GM19324 (cell line): ENCODE measurements around the gene TRPV5.

ENCODE experiments used
- ATAC-seq: cut with Tn5 transposase; IDR thresholded peaks from one replicate; pipeline ENCODE4 v1.9.1; 2021; ENCODE audit warnings: mild to moderate bottlenecking, moderate library complexity; ENCODE audit not compliant: unreplicated experiment, low FRiP score

Gene TRPV5

DNA sequence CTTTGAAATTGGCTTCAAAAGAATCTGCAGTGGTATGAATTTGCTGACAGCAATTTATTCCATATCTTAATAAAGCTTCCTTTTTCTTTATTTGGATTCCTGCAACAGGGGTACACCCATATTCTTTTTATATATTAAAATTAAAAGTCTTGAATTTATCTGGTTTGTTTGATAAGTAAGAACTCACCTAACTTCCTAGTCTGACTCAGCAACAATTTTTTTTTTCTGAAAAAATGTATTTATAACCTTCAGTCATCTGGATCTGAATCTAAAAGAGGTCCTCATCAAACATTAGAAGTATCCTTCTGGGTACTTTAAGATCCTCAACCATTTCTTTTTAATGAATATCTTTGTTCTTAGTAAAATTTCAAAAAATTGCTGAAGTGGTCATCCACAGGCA lies 74.1 kb downstream of the TRPV5 start:
- ATAC-seq: no peak
